Measurements from ENCODE around the gene CCL17. TPM values are rescaled to one million over a fixed set of nuclear protein-coding genes. Genes with fewer than 3 reads are reported as not detected.

CCL17 gene
- total RNA-seq, 1 experiment from 2014 or later = not detected

GRCh38 chr16:57384248-57385070 is 20.1 kb upstream of the CCL17 start:
- CTCF ChIA-PET = no interaction called here
- Mint-ChIP-seq H3K27ac (ENCODE audit: unreplicated experiment) (peak overlapping the region; percentile 32), H3K4me1 (ENCODE audit: low read depth, unreplicated experiment) (peaks cover 67% of the 10 kb centered on the region), H3K27me3 (ENCODE audit: unreplicated experiment) (no peaks in the 10 kb centered on the region), H3K36me3 (ENCODE audit: insufficient read depth, unreplicated experiment) (peaks cover 20% of the 10 kb centered on the region), H3K4me3 (ENCODE audit: low read depth, unreplicated experiment) (no peak overlapping the region), H3K9me3 (ENCODE audit: low read depth, unreplicated experiment) (no peaks in the 10 kb centered on the region)
- BruUV-seq (replicated peaks) = no TSS peak
- no peak for TF ChIP-seq CTCF (IDR thresholded peaks at IDR 0.05; ENCODE audit: unreplicated experiment)
- no peak for DNase-seq
- intact Hi-C loops (cut with micrococcal nuclease; ENCODE audit: unreplicated experiment) = no loop called here

GRCh38 chr16:57385083-57385482 is 19.5 kb upstream of the CCL17 start:
- H3K4me1 Mint-ChIP-seq (ENCODE audit: low read depth, unreplicated experiment) = peaks cover 68% of the 10 kb centered on the region
- no TSS peak for BruUV-seq (replicated peaks)
- intact Hi-C loops (cut with micrococcal nuclease; ENCODE audit: unreplicated experiment) = no loop called here
- no peaks in the 10 kb centered on the region for H3K9me3 Mint-ChIP-seq (ENCODE audit: low read depth, unreplicated experiment)
- H3K27ac Mint-ChIP-seq (ENCODE audit: unreplicated experiment) = no peak overlapping the region
- H3K4me3 Mint-ChIP-seq (ENCODE audit: low read depth, unreplicated experiment) = no peak overlapping the region
- CTCF ChIA-PET = no interaction called here
- H3K36me3 Mint-ChIP-seq (ENCODE audit: insufficient read depth, unreplicated experiment) = peaks cover 20% of the 10 kb centered on the region
- H3K27me3 Mint-ChIP-seq (ENCODE audit: unreplicated experiment) = no peaks in the 10 kb centered on the region
- no peak for TF ChIP-seq CTCF (IDR thresholded peaks at IDR 0.05; ENCODE audit: unreplicated experiment)
- no peak for DNase-seq

DNA sequence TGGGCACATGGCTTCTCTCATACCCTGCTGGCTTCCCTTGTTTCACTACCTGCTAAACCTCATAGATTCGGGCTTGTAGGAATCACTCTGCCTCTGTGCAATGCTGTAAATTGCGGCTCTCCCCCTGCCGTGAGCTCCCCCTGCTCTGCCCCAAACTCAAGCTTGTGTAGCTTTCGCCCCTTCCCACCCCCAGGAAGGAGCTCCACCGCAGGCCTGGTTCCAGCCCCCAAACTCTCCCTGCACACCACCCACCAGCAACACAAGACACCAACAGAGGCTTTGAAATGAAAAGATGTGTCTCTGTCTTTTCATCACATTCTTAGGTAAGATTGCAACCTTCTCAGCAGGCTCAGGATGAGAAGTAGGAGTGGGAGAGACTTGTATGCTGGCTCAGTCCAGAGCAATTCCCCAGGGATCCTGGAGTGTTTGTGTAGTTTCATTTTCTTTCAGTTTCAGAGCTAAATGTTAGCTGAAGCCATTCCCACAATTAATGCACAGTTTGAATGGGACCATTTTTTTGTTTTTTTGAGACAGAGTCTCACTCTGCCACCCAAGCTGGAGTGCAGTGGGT is 18.1 kb upstream of the CCL17 start:
- DNase-seq = no peak
- intact Hi-C loops (cut with micrococcal nuclease; ENCODE audit: unreplicated experiment) = no loop called here
- H3K27ac Mint-ChIP-seq (ENCODE audit: unreplicated experiment) = peak overlapping the region; percentile 71
- no TSS peak for BruUV-seq (replicated peaks)
- H3K4me1 Mint-ChIP-seq (ENCODE audit: low read depth, unreplicated experiment) = peaks cover 69% of the 10 kb centered on the region
- no peak for TF ChIP-seq CTCF (IDR thresholded peaks at IDR 0.05; ENCODE audit: unreplicated experiment)
- no peaks in the 10 kb centered on the region for H3K9me3 Mint-ChIP-seq (ENCODE audit: low read depth, unreplicated experiment)
- H3K27me3 Mint-ChIP-seq (ENCODE audit: unreplicated experiment) = no peaks in the 10 kb centered on the region
- peaks cover 15% of the 10 kb centered on the region for H3K36me3 Mint-ChIP-seq (ENCODE audit: insufficient read depth, unreplicated experiment)
- CTCF ChIA-PET = interaction anchor here (0.7 to 0.9 kb wide), 2 partner anchors 9 to 14 kb away, joined by 3 read pairs; partner anchors contain the start of gene CX3CL1
- no peak overlapping the region for H3K4me3 Mint-ChIP-seq (ENCODE audit: low read depth, unreplicated experiment)

GRCh38 chr16:57387598-57388354 is 16.8 kb upstream of the CCL17 start:
- intact Hi-C loops (cut with micrococcal nuclease; ENCODE audit: unreplicated experiment) = no loop called here
- no peak for DNase-seq
- H3K27ac Mint-ChIP-seq (ENCODE audit: unreplicated experiment) = peak overlapping the region; percentile 71
- no peaks in the 10 kb centered on the region for H3K9me3 Mint-ChIP-seq (ENCODE audit: low read depth, unreplicated experiment)
- TF ChIP-seq CTCF (IDR thresholded peaks at IDR 0.05; ENCODE audit: unreplicated experiment) = no peak
- BruUV-seq (replicated peaks) = no TSS peak
- peaks cover 13% of the 10 kb centered on the region for H3K36me3 Mint-ChIP-seq (ENCODE audit: insufficient read depth, unreplicated experiment)
- CTCF ChIA-PET = interaction anchor here (0.7 to 1.1 kb wide), 4 partner anchors 12 to 136 kb away, joined by 3 to 6 read pairs (median 4); no protein-coding TSS in a partner anchor
- peaks cover 77% of the 10 kb centered on the region for H3K4me1 Mint-ChIP-seq (ENCODE audit: low read depth, unreplicated experiment)
- peak overlapping the region; percentile 24 for H3K4me3 Mint-ChIP-seq (ENCODE audit: low read depth, unreplicated experiment)
- no peaks in the 10 kb centered on the region for H3K27me3 Mint-ChIP-seq (ENCODE audit: unreplicated experiment)
